Nucleus accumbens (tissue), 56 donors: ENCODE results near the gene PRKAG2.

Source experiments
- DNase-seq, 56 donors: peaks; one replicate each; lab custom pipeline; 2025; lab: John Stamatoyannopoulos, UW

PRKAG2 gene

DNA sequence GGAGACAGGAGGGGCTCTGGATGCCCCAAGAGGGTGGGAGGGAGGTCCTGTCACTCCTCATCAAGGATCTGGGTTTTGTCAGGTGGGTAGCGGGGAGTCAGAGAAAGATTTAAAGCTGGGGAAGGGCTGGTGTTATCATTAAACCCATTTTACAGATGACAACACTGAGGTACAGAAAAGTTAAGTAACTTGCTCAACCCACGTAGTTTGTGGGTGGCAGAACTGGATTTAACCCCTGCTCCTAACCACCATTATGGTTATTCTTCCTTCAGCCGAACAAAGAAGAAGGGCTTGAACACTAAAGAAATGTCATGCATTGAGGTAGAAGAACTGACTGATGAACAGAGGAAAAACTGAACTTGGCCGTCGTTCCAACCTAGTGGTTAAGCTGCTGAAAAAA, 24.9 kb upstream of the PRKAG2 start:
- DNase-seq, result no peak

DNA sequence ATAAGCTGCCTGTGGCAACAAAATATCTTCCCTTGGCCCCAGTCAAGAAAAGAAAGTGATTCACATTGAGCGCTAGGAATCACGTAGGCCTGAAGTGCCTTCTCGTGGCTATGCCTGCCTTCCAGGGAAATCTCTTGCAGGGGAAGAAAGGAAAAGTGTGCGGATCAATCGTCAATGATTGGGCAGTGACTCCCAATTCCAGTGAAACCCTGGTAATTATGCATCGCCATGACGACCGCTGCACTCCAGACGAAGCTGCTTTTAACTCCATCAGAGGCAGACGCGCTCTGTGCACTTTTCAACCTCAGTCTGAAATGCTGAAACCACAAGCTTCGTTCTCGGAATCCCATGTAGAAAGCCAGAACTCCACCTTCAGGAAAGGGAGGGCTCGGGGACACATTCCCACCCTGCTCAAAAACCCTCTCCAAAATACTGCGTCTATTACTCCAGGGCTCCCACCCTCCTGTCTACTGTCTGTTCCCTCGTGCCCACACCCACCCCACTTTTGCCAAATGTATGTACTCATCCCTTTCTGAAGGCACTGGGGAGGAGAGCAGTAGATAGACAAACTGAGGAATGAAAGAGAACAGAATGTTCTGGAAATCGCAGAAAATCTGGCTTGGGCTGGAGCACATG, 24.2 kb upstream of the PRKAG2 start:
- DNase-seq, result peak in 2 of 56 donors; percentile 24 to 49

DNA sequence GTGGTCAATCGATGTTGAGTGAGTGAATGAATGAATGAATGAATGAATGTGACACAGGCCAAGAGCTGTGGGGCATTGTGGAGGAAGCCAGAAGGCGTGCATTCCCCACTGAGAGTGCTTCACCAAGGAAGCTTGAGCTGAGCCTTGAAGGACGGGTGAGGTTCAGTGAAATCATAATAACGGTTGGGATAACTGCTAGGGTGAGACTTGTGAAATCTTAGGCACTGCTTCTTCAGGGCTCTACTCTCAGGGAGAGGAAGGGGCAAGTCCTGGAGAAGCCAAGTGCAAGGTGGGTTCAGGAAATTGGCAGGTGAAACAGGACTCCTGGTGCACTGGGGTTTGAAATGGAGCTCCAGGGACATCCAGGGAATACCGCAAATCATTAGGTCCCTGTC, 23.7 kb upstream of the PRKAG2 start:
- no peak for DNase-seq

DNA sequence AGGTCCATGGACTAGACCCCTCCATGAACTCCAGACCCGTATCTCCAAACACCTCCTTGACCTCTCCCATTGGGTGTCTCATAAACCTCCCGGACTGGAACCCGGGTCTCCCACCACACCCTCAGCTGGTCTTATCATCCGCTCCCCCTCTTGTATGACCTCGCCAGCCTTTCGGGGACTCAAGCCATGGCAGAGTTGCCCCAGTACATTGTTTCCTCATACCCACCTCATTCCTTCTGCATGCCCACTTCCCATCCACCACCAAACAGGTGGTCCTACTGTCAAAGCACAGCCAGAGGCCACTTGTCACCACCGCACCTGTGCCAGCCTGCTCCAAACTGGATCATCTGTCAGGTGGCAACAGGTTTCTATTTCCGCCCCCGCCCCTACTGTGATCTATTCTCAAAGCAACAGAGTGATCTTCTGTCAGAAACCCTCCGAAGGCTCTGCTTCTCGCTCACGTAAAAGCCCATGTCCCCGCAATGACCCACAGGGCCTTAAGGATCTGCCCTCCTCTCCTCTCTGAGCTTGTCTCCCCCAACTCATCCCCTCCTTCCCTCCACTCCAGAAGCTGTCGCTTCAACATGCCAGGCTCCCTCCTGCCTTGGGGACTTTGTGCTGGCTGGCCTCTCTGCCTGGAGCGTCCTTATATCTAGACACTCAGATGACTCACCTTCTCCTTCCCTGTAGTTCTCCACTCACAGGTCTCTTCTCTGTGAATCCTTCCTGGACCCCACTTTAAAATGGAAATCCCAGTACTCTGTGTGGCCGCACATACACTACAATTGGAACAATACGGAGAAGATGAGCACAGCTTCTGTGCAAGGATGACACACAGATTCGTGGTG, 22.8 kb upstream of the PRKAG2 start:
- DNase-seq, result no peak

DNA sequence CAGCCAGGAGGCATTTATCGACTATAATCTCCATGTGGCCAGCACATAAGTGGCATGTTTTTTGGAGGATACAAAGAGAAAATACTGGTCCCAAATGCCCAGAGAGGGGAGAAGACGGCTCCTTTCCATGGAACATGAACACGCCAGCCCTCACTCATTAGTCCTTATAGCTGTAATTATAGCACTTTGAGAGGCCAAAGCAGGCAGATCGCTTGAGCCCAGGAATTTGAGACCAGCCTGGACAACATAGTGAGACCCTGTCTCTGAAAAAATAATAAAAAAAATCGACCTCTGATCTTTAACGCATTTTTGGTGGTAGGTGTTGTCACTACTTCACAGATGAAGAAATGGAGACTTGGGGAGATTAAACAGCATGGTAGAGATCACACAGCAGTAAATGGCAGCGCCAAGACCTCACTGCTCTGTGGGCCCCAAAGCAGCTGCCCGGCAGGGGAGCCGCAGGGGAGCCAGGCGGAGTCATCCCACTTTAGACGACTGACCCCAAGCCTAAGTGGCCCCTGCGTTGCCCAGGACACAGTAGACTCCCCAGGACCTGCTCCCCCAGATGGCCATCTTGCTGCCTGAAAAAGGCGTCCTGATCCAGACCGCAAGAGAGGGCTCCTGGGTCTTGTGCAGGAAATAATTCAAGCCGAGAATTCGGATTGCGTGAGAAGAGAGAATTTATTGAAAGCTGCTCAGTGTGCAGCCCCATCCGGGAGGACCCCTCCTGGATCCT, 21.2 kb upstream of the PRKAG2 start:
- no peak for DNase-seq

DNA sequence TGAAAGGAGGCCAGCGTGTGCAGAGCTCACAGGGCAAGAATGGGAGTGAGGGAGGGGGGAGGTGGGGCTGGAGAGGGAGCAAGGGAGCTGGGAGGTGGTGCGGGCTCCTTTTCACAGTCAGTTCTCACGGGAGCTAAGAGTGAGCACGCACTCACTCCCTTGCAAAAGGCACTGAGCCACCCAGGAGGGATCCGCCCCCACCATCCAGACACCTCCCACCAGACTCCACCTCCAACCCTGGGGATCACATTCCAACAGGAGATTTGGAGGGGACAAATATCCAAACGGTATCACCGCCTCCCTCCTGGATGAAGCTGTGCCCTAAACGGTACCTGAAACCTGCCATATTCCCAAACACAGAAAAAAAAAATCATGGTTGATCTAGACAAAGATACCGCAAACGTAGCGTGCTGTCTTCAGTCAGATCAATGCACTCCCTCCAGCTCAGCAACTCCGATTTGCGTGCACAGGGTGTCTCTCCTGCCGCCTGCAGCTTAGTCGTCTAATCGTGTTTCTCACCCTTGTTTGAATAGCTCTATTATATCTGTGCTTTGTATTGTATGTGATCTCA, 20.3 kb upstream of the PRKAG2 start:
- peak in 32 of 56 donors; percentile 12 to 81 (median 50) for DNase-seq

DNA sequence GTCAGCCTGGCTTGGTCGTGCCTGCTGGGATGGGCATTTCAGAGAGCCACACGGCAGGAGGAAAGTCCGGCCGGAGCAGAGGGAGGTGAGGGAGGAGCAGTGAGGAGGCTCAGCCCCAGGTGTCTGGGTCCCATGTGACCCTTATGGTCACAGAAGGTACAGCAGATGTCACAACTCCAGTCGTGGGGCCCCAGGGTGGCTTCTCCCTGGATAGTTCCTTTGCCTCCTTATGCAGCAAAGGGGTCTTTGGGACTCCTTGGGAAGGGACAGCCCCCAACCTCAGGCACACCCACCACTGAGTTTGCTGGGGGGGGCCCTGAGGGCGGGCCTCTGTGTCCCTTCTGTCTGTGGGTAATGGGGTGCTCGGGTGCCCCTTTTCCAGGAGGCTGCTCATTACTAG, 19.6 kb upstream of the PRKAG2 start:
- DNase-seq, result no peak

DNA sequence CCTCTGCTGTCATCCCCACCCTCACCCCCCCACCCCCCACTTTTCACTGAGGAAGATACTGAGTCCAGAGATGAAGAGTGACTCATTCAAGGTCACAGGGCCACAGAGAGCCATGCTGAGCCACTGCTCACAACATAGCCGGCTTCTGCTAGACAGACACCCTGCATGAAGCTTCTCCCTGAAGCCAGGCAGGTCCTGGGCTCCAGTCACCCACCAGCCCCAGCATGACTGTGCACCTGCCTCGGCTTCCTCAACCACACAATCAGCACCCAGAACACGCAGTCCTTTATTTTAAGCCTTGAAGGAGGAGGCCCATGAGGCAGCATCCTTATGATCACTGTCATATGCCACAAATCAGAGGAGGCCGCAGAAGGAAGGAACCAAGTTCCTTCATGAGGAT, 19.2 kb upstream of the PRKAG2 start:
- DNase-seq, result no peak

DNA sequence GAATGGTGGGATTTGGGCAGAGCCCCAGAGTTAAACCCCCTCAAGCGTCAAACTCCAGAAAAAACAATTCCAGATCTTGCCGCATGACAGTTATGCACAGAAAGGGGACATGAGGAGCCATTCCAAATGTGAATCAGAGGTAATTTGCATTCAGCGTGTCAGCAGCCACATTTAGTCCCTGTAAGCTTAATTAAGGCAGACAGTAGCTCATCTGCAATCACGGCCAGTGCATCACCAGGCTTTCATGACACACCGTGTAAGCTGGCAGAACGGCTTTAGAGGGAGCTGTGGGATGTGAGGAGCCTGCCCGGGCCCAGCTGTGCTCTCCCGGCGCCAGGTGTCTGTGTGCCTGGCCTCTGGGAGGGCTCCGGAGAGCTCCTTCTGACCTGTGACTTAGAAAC, 18.7 kb upstream of the PRKAG2 start:
- DNase-seq, result peak in 3 of 56 donors; percentile 9 to 56 (median 18)

DNA sequence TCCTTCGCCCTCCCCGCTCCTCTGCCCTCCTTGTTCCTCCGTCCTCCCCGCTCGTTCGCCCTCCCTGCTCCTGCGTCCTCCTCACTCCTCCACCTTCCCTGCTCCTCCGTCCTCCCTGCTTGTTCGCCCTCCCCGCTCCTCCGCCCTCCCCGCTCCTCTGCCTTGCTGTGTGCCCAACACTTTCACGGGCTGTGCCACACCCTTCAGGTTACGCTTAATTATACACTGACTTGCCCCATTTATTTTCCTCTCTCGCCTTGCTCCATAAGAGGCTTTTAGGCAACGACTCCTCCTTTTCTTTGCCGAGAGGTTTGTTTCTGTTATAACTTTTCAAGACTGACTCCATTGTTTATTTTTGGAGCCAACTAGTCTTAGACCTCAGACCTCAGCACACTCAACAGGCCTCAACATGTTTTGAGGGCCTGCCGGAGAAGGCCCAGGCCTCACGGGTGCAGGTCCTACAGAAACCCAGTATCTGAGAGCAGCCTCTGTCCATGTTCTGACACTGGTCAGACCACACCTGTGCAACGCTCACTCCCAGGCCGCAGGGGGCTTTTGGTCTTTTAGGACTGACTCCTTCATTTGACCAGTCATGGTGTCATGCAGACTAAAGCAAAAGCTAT, 18.2 kb upstream of the PRKAG2 start:
- no peak for DNase-seq

DNA sequence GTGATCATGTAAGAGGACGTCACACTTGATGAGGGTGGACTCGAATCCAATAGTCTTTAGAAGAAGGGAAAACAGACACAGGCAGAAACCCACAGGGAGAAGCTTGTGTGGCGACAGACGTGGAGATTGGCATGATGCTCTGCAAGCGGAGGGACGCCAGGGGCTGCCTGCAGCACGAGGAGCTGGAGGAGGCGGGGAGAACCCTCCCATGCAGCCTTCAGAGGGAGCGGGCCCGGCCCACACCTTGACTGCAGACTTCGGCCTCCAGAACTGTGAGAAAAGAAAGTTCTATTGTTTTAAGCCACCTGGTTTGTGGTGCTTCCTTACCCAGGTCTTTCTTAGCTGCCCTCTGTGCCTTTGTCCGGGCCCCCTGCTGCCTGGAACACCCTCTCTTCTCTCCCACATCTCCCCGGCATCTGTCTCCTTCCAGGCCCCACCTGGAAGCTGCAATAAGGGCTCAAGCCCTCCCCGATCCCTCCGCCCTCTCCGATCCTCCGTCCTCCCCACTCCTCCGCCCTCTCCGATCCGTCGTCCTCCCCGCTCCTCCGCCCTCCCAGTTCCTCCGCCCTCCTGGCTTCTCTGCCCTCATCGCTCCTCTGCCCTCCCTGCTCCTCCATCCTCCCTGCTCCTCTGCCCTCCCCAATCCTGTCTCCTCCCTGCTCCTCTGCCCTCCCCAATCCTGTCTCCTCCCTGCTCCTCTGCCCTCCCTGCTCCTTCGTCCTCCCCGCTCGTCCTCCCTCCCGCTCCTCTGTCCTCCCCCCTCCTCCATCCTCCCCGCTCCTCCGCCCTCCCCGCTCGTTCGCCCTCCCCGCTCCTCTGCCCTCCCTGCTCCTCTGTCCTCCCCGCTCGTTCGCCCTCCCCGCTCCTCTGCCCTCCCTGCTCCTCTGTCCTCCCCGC, 17.4 kb upstream of the PRKAG2 start:
- no peak for DNase-seq

DNA sequence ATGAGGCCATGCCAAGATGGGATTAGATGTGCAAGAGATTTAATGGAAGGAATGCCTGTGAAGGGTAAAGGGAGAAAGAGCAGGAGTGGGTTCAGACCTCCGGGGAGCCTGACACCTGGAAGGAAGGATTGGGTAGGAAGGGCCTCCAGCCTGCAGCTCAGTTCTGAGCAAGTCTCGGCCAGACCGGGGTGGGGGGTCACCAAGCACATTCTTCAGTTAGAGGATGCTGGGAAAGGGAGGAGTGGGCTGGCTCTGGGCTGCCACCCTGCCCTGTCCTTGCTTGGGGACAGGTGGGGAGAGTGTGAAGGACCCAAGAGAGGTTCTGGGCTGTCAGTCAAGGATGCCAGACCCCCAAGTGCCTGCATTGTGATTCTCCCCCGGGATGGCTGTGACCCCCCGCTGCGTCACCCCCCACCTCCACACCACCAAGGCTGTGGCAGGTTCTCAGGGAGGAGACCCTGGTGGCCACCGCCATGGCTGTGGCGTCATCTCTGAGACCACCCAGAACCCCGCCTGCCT, 16.5 kb upstream of the PRKAG2 start:
- DNase-seq, result no peak

DNA sequence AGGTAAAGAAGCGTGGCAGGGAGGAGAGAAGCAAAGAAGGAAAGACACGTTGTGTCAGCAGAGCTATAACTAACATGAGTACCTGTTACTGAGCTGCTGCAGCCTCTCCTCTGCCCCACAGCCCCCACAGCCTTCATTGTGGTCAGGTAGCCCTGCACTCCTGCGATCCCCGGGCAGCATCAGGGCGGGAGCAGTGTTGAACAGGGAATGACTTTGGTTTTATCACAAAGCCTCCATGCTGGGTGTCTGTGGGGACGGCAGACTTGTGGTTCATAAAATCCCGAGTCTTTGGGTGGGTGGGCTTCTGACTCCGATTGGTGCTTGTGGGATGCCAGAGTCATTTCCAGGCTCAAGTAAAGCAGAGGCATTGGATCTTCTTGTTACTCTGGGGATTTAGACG, 14.8 kb upstream of the PRKAG2 start:
- DNase-seq, result no peak

DNA sequence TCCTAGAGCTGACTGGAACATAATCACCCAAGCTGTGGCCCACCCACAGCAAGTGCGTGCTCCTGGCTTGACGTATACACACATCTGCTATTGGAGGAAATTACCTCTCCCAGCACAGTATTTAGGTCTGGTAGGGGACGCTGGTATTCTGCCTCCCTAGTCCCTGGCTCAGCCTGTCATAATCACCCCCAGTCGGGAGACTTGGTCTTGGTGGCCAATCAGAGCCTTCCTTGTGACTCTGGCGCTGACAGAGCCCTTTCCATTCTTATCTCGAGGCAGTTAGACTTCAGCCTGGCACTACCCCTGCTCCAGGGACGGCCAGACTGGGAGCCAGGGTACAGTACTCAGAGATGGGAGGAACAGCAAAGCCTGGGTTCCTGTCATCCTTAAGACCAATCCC, 14.3 kb upstream of the PRKAG2 start:
- no peak for DNase-seq

DNA sequence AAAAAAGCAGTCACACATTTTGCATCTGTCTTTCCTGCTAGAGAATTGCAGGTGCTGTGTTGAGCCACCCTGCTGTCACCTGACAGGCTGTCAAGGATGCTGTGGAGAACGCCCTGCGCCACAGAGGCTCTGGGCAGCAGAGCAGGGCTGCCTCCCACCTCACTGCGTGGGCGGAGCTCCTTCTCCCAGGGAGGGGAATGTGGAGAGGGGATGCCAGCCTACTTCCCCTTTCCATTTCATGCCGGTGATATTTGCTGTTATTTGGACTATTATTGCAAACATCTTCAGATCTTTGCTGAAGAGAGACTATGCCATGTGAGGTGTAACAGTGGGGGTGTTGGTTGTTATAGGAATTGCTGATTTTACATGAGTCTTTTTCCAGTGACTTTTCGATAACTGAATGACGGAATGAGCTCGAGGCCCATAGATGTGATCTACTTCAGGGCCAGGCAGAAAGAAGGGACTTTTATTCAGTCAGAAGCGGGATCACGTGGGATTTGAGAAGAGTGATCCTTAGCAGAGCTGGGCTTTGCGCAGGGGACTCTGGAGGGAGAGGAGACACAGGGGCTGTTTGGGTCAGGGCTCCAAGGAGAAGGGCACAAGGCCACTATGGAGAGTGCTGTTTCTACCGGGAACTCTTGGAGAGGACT, 13.6 kb upstream of the PRKAG2 start:
- peak in 6 of 56 donors; percentile 21 to 53 (median 35) for DNase-seq

DNA sequence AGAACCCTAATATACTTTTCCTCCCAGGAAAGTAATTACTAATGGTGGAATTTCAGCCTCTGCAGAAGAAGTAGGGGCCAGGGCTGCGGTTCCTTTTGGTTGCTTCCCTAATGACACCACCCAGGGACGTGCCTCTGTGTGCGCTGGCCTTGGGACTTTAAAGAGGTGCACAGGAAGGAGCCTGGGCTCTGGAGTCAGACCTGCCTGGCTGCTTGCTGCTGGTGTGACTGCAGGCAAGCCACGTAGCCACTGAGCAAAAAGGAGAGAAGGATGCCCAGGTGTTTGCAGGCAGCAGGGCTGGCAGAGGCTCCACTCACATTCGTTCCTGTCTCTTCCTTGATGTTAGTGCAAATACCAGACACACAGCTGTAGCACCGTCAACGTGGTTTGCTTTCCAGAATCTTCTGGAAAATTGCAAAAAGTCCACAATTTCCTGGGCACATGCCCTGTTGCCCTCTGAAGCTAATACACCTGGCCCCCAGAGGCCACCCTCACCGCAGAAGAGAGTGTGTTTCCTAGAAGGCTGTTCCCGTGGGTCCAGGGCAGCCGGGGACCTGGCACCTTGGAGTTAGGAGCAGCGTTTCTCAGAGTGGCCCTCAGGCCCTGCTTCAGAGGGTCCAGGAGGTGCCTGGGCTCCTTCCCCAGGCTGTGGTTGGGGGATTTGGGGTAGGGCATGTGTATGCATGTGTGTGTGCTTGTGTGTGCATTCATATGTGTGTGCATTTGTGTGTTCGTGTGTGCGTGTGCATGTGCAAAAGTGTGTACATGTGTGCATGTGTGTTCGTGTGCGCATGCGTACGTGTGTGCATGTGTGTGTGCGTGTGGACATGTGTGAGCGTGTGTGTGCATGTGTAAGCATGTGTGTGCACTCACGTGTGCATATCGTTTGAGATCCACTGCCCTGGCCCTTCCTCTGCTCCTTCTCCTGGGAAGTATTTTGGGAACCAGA, 12.8 kb upstream of the PRKAG2 start:
- no peak for DNase-seq
